Measurements from ENCODE around the gene CPNE7.

- TF ChIP-seq CTCF (IDR thresholded peaks at IDR 0.05; ENCODE audit: borderline replicate concordance, extremely low read depth, low read length, poor library complexity, severe bottlenecking): no peak
- no peak for TF ChIP-seq EZH2 (IDR thresholded peaks at IDR 0.05; ENCODE audit: borderline replicate concordance, low read depth, low read length, severe bottlenecking)
These were observed 18.3 kb downstream of the CPNE7 start for GRCh38 chr16:89593841-89594240.
